Fibroblast of lung (primary cell): Measurements from ENCODE around the gene GNAI2.

Experiments used
- EZH2 ChIP-seq: IDR thresholded peaks from 2 replicates; pipeline ENCODE4 v1.5.1; 2012; ENCODE audit warnings: low read length, control low read depth, mild to moderate bottlenecking; ENCODE audit errors: missing control alignments
- TF ChIP-seq, protein P1 (sequence below), 2 donors: IDR thresholded peaks in 1 of 2; conservative IDR thresholded peaks in 1 of 2; 1 replicate in 1 of 2; 2 replicates in 1 of 2; pipeline ENCODE4 v1.5.1; 2011 to 2012; ENCODE audit warnings: low read length in 2 of 2, control low read depth in 1 of 2, inconsistent platforms in 1 of 2, low read depth in 1 of 2, mild to moderate bottlenecking in 1 of 2

DNA sequence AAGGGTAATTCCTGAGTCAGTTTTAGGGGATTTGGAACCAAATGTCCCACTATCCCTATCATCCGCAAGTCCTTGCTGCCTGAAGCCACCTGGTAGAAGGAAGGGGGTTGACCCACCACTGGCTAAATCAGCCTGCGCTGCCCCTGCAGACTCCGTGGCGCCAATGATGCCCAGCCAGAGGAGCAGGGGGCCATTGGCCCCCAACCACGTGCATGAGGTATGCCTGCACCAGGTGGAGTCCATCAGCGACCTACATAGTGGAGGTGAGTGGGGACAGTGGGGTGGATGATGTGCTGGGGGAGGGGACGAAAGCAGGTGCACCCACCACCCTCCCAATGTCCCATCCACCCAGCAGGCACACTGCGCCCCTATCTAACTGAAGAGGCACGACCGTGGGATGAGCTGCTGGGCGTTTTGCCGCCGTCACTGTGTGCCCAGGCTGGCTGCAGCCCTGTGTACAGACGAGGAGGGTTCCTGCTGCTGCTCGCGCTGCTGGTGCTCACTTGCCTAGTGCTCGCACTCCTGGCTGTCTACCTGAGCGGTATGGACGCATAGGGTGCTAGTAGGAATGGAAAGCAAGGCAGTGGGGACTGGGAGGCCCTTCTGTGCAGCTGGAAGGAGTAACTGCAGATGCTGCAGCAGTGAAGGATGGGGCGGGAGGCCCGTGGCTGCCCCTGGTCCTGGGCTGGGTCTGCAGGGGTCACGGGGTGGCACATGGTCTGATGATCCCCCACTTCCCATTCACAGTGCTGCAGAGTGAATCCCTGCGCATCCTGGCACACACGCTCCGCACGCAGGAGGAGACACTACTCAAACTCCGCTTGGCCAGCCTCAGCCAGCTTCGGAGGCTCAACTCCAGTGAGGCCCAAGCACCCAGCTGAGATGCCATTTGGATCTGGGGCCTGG, 50.6 kb downstream of the GNAI2 start:
- TF ChIP-seq, protein P1, sequence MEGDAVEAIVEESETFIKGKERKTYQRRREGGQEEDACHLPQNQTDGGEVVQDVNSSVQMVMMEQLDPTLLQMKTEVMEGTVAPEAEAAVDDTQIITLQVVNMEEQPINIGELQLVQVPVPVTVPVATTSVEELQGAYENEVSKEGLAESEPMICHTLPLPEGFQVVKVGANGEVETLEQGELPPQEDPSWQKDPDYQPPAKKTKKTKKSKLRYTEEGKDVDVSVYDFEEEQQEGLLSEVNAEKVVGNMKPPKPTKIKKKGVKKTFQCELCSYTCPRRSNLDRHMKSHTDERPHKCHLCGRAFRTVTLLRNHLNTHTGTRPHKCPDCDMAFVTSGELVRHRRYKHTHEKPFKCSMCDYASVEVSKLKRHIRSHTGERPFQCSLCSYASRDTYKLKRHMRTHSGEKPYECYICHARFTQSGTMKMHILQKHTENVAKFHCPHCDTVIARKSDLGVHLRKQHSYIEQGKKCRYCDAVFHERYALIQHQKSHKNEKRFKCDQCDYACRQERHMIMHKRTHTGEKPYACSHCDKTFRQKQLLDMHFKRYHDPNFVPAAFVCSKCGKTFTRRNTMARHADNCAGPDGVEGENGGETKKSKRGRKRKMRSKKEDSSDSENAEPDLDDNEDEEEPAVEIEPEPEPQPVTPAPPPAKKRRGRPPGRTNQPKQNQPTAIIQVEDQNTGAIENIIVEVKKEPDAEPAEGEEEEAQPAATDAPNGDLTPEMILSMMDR (conservative IDR thresholded peaks at IDR 0.05 in 1 of 2, IDR thresholded peaks at IDR 0.05 in 1 of 2; ENCODE audit: low read depth in 1 of 2, low read length in 2 of 2), result no peak
- no peak for TF ChIP-seq EZH2
